KBM-7 (cell line): ENCODE data around the gene TNNT3.

ENCODE experiments used
- DNase-seq: peaks from one replicate; pipeline ENCODE4 v3.0.0-alpha.2; 2015
- in situ Hi-C: fragments of 300-500 bp; cut with MboI; formaldehyde crosslinking; loops from 2 replicates; pipeline ENCODE4 v1.14.3; 2020; ENCODE audit warnings: low sequenced_read_pairs, low pct_unique_long_range_greater_than_20kb, mixed read lengths

TNNT3 gene

GRCh38 chr11:1918436-1919315 is 827 bp upstream of the TNNT3 start:
- no peak for DNase-seq
- in situ Hi-C loops: no loop called here

- in situ Hi-C loops: no loop called here
- DNase-seq: no peak
Observed at GRCh38 chr11:1920128-1920908, 815 bp downstream of the TNNT3 start.

- no peak for DNase-seq
Observed at GRCh38 chr11:1920909-1921573, 1.5 kb downstream of the TNNT3 start.

GRCh38 chr11:1921574-1922141 is 2.2 kb downstream of the TNNT3 start:
- in situ Hi-C loops: no loop called here

More at GRCh38 chr11:1920909-1921573, 1.5 kb downstream of the TNNT3 start:
- in situ Hi-C loops: no loop called here

GRCh38 chr11:1922481-1923081 is 3.1 kb downstream of the TNNT3 start:
- no peak for DNase-seq
- in situ Hi-C loops: no loop called here

More at GRCh38 chr11:1921574-1922141, 2.2 kb downstream of the TNNT3 start:
- DNase-seq: no peak

GRCh38 chr11:1923201-1923956 is 3.9 kb downstream of the TNNT3 start:
- no peak for DNase-seq
- in situ Hi-C loops: no loop called here

GRCh38 chr11:1924181-1924580 is 4.7 kb downstream of the TNNT3 start:
- in situ Hi-C loops: no loop called here
- DNase-seq: no peak

GRCh38 chr11:1924646-1925372 is 5.3 kb downstream of the TNNT3 start:
- DNase-seq: no peak
- in situ Hi-C loops: no loop called here

- no peak for DNase-seq
- in situ Hi-C loops: no loop called here
Observed at GRCh38 chr11:1925373-1926155, 6.1 kb downstream of the TNNT3 start.

- in situ Hi-C loops: no loop called here
- peak; percentile 47 for DNase-seq
Observed at GRCh38 chr11:1926156-1927025, 6.9 kb downstream of the TNNT3 start.

- in situ Hi-C loops: no loop called here
- DNase-seq: no peak
Observed at GRCh38 chr11:1927026-1927847, 7.7 kb downstream of the TNNT3 start.

GRCh38 chr11:1927848-1928469 is 8.5 kb downstream of the TNNT3 start:
- no peak for DNase-seq
- in situ Hi-C loops: no loop called here

- DNase-seq: no peak
- in situ Hi-C loops: no loop called here
Observed at GRCh38 chr11:1928470-1928890, 9.0 kb downstream of the TNNT3 start.

- DNase-seq: no peak
- in situ Hi-C loops: no loop called here
Observed at GRCh38 chr11:1928891-1929541, 9.5 kb downstream of the TNNT3 start.
